Measurements from ENCODE around the gene SYNGR2. TPM values are rescaled to one million over a fixed set of nuclear protein-coding genes. Genes with fewer than 3 reads are reported as not detected.

The SYNGR2 gene
- total and polyA plus RNA-seq, 8 donors: 28.6 to 219 (median 56.6) TPM

GRCh38 chr17:78141437-78142118 is 26.8 kb upstream of the SYNGR2 start:
- no peak overlapping the region for H3K4me3 ChIP-seq
- H3K36me3 ChIP-seq: no peaks in the 10 kb centered on the region
- peak in 1 of 2 donors; percentile 36 for DNase-seq
- H3K27me3 ChIP-seq: no peaks in the 10 kb centered on the region
- peak overlapping the region in 1 of 5 donors; percentile 61 for H3K27ac ChIP-seq
- WGBS, 5 donors: 67 to 74% (median 72%) methylated on average over 16 to 20 of the region's 20 CpGs
- H3K4me1 ChIP-seq: peaks cover 39 to 90% (median 61%) of the 10 kb centered on the region in 4 donors
- intact Hi-C loops (cut with DNase I; ENCODE audit: low total_unique reads): no loop called here
- TF ChIP-seq POLR2AphosphoS5 (IDR thresholded peaks at IDR 0.05) (no peak), POLR2A (IDR thresholded peaks at IDR 0.05) (no peak), CTCF (IDR thresholded peaks at IDR 0.05) (no peak), EP300 (IDR thresholded peaks at IDR 0.05) (no peak)
- H3K9me3 ChIP-seq: no peaks in the 10 kb centered on the region

- no peaks in the 10 kb centered on the region for H3K27me3 ChIP-seq
- H3K4me3 ChIP-seq: no peak overlapping the region
- peaks cover 39 to 92% (median 62%) of the 10 kb centered on the region in 4 donors for H3K4me1 ChIP-seq
- 61 to 84% (median 69%) methylated on average over 14 to 16 of the region's 16 CpGs for WGBS, 5 donors
- intact Hi-C loops (cut with DNase I; ENCODE audit: low total_unique reads): no loop called here
- TF ChIP-seq POLR2AphosphoS5 (IDR thresholded peaks at IDR 0.05) (no peak), EP300 (IDR thresholded peaks at IDR 0.05) (no peak), POLR2A (IDR thresholded peaks at IDR 0.05) (no peak)
- no peaks in the 10 kb centered on the region for H3K9me3 ChIP-seq
- no peaks in the 10 kb centered on the region for H3K36me3 ChIP-seq
- peak overlapping the region in 1 of 5 donors; percentile 61 for H3K27ac ChIP-seq
- DNase-seq: peak; percentile 73 to 79
Measured at GRCh38 chr17:78142119-78142861, 26.1 kb upstream of the SYNGR2 start.

- H3K4me3 ChIP-seq: no peak overlapping the region
- no peak for DNase-seq
- no peaks in the 10 kb centered on the region for H3K36me3 ChIP-seq
- intact Hi-C loops (cut with DNase I; ENCODE audit: low total_unique reads): no loop called here
- no peaks in the 10 kb centered on the region for H3K27me3 ChIP-seq
- H3K27ac ChIP-seq: peak overlapping the region; percentile 75 to 87 (median 81)
- TF ChIP-seq CTCF (IDR thresholded peaks at IDR 0.05) (no peak), POLR2AphosphoS5 (IDR thresholded peaks at IDR 0.05) (no peak), EP300 (IDR thresholded peaks at IDR 0.05) (no peak), POLR2A (IDR thresholded peaks at IDR 0.05) (no peak)
- 87 to 90% (median 88%) methylated on average over 20 to 21 of the region's 21 CpGs for WGBS, 5 donors
- peaks cover 43 to 92% (median 68%) of the 10 kb centered on the region in 4 donors for H3K4me1 ChIP-seq
- H3K9me3 ChIP-seq: no peaks in the 10 kb centered on the region
Measured at GRCh38 chr17:78143214-78144146, 24.9 kb upstream of the SYNGR2 start.

GRCh38 chr17:78144147-78144719 is 24.1 kb upstream of the SYNGR2 start:
- Histone ChIP-seq H3K36me3 (no peaks in the 10 kb centered on the region), H3K27ac (peak overlapping the region; percentile 75 to 87 (median 81)), H3K4me3 (no peak overlapping the region), H3K27me3 (no peaks in the 10 kb centered on the region), H3K9me3 (no peaks in the 10 kb centered on the region), H3K4me1 (peaks cover 45 to 94% (median 72%) of the 10 kb centered on the region in 4 donors)
- peak; percentile 90 to 94 for DNase-seq
- intact Hi-C loops (cut with DNase I; ENCODE audit: low total_unique reads): no loop called here
- TF ChIP-seq POLR2A (IDR thresholded peaks at IDR 0.05) (no peak), POLR2AphosphoS5 (IDR thresholded peaks at IDR 0.05) (peak in 2 of 3 donors; percentile 11 to 72)
- 30 to 39% (median 34%) methylated on average over 10 to 11 of the region's 11 CpGs for WGBS, 5 donors

Measured in stomach (tissue), 9 donors.